H1 (cell line): ENCODE results near the gene RPTOR. TPM values are rescaled to one million over a fixed set of nuclear protein-coding genes. Genes with fewer than 3 reads are reported as not detected.

ENCODE experiments used
- CTCF ChIA-PET: fragments of 300-600 bp; sonication (Branson Sonifier 250); formaldehyde crosslinking; loops from one replicate; lab custom pipeline; 2021; ENCODE audit not compliant: partially characterized antibody; lab: Charles Lee
- POLR2A ChIA-PET: fragments of 300-600 bp; sonication (Branson Sonifier 250); formaldehyde crosslinking; loops from one replicate; lab custom pipeline; 2021; ENCODE audit warnings: inconsistent platforms; ENCODE audit not compliant: partially characterized antibody; lab: Charles Lee
- DNase-seq, 2 experiments: peaks; one replicate each; pipeline versions ENCODE4 v3.0.0 to v3.0.0-alpha.2; 2010 to 2022; ENCODE audit warnings: low spot score in 2 of 2, low read depth in 1 of 2, mixed read lengths in 1 of 2
- FAIRE-seq: peaks from 2 replicates; lab custom pipeline; 2011; peaks lifted over from hg19 to GRCh38; lab: Jason Lieb, UNC
- H2AFZ ChIP-seq: 2 replicates; pipeline ENCODE4 v1.8.1; 2012; ENCODE audit warnings: low read length, inconsistent platforms
- H2AK5ac ChIP-seq: 2 replicates; pipeline ENCODE4 v1.6.1; 2013; ENCODE audit warnings: low read depth, low read length
- H2BK120ac ChIP-seq: replicated peaks from 2 replicates; pipeline ENCODE3; 2013; ENCODE audit warnings: low read depth, low read length, inconsistent platforms
- H2BK12ac ChIP-seq: 2 replicates; pipeline ENCODE4 v1.6.1; 2013; ENCODE audit warnings: low read depth, low read length
- H2BK15ac ChIP-seq: 2 replicates; pipeline ENCODE4 v1.6.1; 2013; ENCODE audit warnings: low read length
- H2BK20ac ChIP-seq: 2 replicates; pipeline ENCODE4 v1.6.1; 2013; ENCODE audit warnings: low read length
- H2BK5ac ChIP-seq: 2 replicates; pipeline ENCODE4 v1.6.1; 2013; ENCODE audit warnings: low read depth, low read length
- H3K14ac ChIP-seq: 2 replicates; pipeline ENCODE4 v1.6.1; 2013; ENCODE audit warnings: inconsistent platforms; ENCODE audit not compliant: insufficient read length
- H3K18ac ChIP-seq: 2 replicates; pipeline ENCODE4 v1.6.1; 2013; ENCODE audit warnings: low read length; ENCODE audit errors: extremely low read depth
- H3K23ac ChIP-seq: 2 replicates; pipeline ENCODE4 v1.6.1; 2013; ENCODE audit warnings: inconsistent platforms; ENCODE audit not compliant: insufficient read length
- H3K23me2 ChIP-seq: 2 replicates; pipeline ENCODE4 v1.6.1; 2013; ENCODE audit warnings: low read depth, low read length
- H3K27ac ChIP-seq: 2 replicates; pipeline ENCODE4 v1.6.1; 2011; ENCODE audit warnings: low read depth, low read length, inconsistent platforms
- H3K27me3 ChIP-seq, 4 experiments: replicated peaks in 1 of 4; 1 replicate in 1 of 4; 2 replicates in 3 of 4; pipeline versions ENCODE4 v1.6.1 to v1.8.1; 2011 to 2013; ENCODE audit warnings: low read length in 3 of 4, mild to moderate bottlenecking in 3 of 4, inconsistent platforms in 2 of 4, mixed read lengths in 2 of 4, moderate library complexity in 1 of 4; ENCODE audit not compliant: control insufficient read depth in 3 of 4, insufficient read depth in 3 of 4; ENCODE audit errors: extremely low read depth in 1 of 4
- H3K36me3 ChIP-seq, 4 experiments: 2 replicates each; pipeline versions ENCODE4 v1.6.1 to v1.8.1; 2011 to 2013; ENCODE audit warnings: mild to moderate bottlenecking in 4 of 4, low read length in 3 of 4, moderate library complexity in 2 of 4, control low read depth in 1 of 4, inconsistent platforms in 1 of 4; ENCODE audit not compliant: insufficient read depth in 4 of 4, control insufficient read depth in 2 of 4
- H3K4ac ChIP-seq: replicated peaks from 2 replicates; pipeline ENCODE3; 2013; ENCODE audit warnings: low read length, low read depth, mixed read lengths, inconsistent platforms; ENCODE audit not compliant: insufficient read length
- H3K4me1 ChIP-seq, 4 experiments: replicated peaks in 1 of 4; 1 replicate in 1 of 4; 2 replicates in 3 of 4; pipeline versions ENCODE4 v1.6.1 to v1.8.1; 2011 to 2013; ENCODE audit warnings: low read length in 3 of 4, inconsistent platforms in 2 of 4, mixed read lengths in 1 of 4; ENCODE audit not compliant: insufficient read depth in 4 of 4, control insufficient read depth in 3 of 4
- H3K4me2 ChIP-seq, 2 experiments: 2 replicates each; pipeline versions ENCODE4 v1.6.1 to v1.8.1; 2011 to 2013; ENCODE audit warnings: low read depth in 2 of 2, low read length in 2 of 2, control low read depth in 1 of 2, inconsistent platforms in 1 of 2, mild to moderate bottlenecking in 1 of 2; ENCODE audit not compliant: insufficient read depth in 1 of 2
- H3K4me3 ChIP-seq, 4 experiments: fragments of 200-600, 300-600 bp in 1 of 4; sonication (generic), shearing (Covaris generic), sonication (Bioruptor Twin) in 1 of 4; 2 replicates each; pipeline versions ENCODE4 v1.5.1 to v1.8.1; 2011 to 2016; ENCODE audit warnings: low read length in 4 of 4, low read depth in 3 of 4, control low read depth in 2 of 4, inconsistent platforms in 2 of 4, mild to moderate bottlenecking in 2 of 4, mixed read lengths in 1 of 4, moderate library complexity in 1 of 4; ENCODE audit not compliant: insufficient read depth in 2 of 4; ENCODE audit errors: extremely low read depth in 1 of 4
- H3K56ac ChIP-seq: replicated peaks from 2 replicates; pipeline ENCODE3; 2013; ENCODE audit warnings: low read depth, mild to moderate bottlenecking, mixed read lengths, low read length, inconsistent platforms; ENCODE audit not compliant: insufficient read length
- H3K79me1 ChIP-seq: 2 replicates; pipeline ENCODE4 v1.6.1; 2013; ENCODE audit warnings: low read depth, low read length, control low read depth
- H3K79me2 ChIP-seq, 2 experiments: 2 replicates each; pipeline versions ENCODE4 v1.6.1 to v1.8.1; 2012 to 2013; ENCODE audit warnings: low read length in 2 of 2, mild to moderate bottlenecking in 2 of 2, inconsistent platforms in 1 of 2; ENCODE audit not compliant: insufficient read depth in 2 of 2, control insufficient read depth in 1 of 2
- H3K9ac ChIP-seq, 4 experiments: replicated peaks in 1 of 4; 1 replicate in 1 of 4; 2 replicates in 3 of 4; pipeline versions ENCODE4 v1.6.1 to v1.8.1; 2011 to 2013; ENCODE audit warnings: low read depth in 3 of 4, low read length in 3 of 4, control low read depth in 2 of 4, mild to moderate bottlenecking in 2 of 4, moderate library complexity in 2 of 4, inconsistent platforms in 1 of 4; ENCODE audit errors: extremely low read depth in 1 of 4
- H3K9me3 ChIP-seq, 2 experiments: 2 replicates each; pipeline versions ENCODE4 v1.6.1 to v1.8.1; 2012 to 2013; ENCODE audit warnings: mild to moderate bottlenecking in 2 of 2, moderate library complexity in 2 of 2, control low read depth in 1 of 2, inconsistent platforms in 1 of 2, low read depth in 1 of 2, low read length in 1 of 2, mixed read lengths in 1 of 2; ENCODE audit not compliant: insufficient read depth in 2 of 2
- H4K20me1 ChIP-seq, 2 experiments: replicated peaks in 1 of 2; 2 replicates each; pipeline versions ENCODE3 to v1.8.1; 2011 to 2013; ENCODE audit warnings: inconsistent platforms in 2 of 2, low read length in 2 of 2, mild to moderate bottlenecking in 1 of 2; ENCODE audit not compliant: insufficient read depth in 2 of 2, control insufficient read depth in 1 of 2
- H4K5ac ChIP-seq: 2 replicates; pipeline ENCODE4 v1.6.1; 2013; ENCODE audit warnings: low read length, low read depth, mixed read lengths, inconsistent platforms; ENCODE audit not compliant: insufficient read length
- H4K8ac ChIP-seq: 2 replicates; pipeline ENCODE4 v1.8.0; 2013; ENCODE audit warnings: mild to moderate bottlenecking, moderate library complexity, low read length, inconsistent platforms; ENCODE audit not compliant: insufficient read depth; ENCODE audit errors: extremely low read depth
- H4K91ac ChIP-seq: replicated peaks from 2 replicates; pipeline ENCODE3; 2013; ENCODE audit warnings: low read length, mixed read lengths, inconsistent platforms; ENCODE audit not compliant: insufficient read length
- EZH2 ChIP-seq: fragments of 200-600 bp; sonication (generic); IDR thresholded peaks from 2 replicates; pipeline ENCODE4 v1.7.1; 2012; ENCODE audit warnings: low read depth, mild to moderate bottlenecking, moderate library complexity, low read length, inconsistent platforms; ENCODE audit not compliant: severe bottlenecking
- WGBS, 2 experiments: shearing (Covaris generic) in 1 of 2; methylation state at CpG; one replicate each; pipeline versions ENCODE4 v1.1.6 to v1.1.7; 2013 to 2015; ENCODE audit warnings: low lambda C conversion rate in 2 of 2, mixed read lengths in 2 of 2, inconsistent platforms in 1 of 2, low coverage in 1 of 2, missing lambda C conversion rate in 1 of 2; ENCODE audit not compliant: insufficient replicate concordance in 2 of 2, insufficient coverage in 1 of 2, insufficient read length in 1 of 2; ENCODE audit errors: extremely low coverage in 1 of 2, missing lambda C conversion rate in 1 of 2; 5-methylcytosine and 5-hydroxymethylcytosine counted together
- polyA plus RNA-seq, 7 experiments: library from polyadenylated mRNA; depleted of rRNA in 3 of 7; stranded (reverse) in 5 of 7; unstranded in 2 of 7; fragments of >200 nt in 5 of 7; fragments of 200-250 nt in 2 of 7; gene quantifications; 1 replicate in 5 of 7; 2 replicates in 1 of 7; 4 replicates in 1 of 7; pipeline versions ENCODE4 v1.2.1 to v1.2.3, GENCODE V29; 2011 to 2013; ENCODE audit warnings: missing spikeins in 2 of 7, mixed read lengths in 2 of 7
- total RNA-seq: library from RNA; stranded (reverse); fragmentation: NEBNext Ultra II Directional; extraction: Animal tissue kit (Norgen Biotek cat#: 25700); gene quantifications from 2 replicates; pipeline ENCODE4 v1.2.1, GENCODE V29; 2021

RPTOR gene
- total and polyA plus RNA-seq, 2 of the 8 experiments (the other 6 are each of a cell fraction or from before 2014, with no cell fraction given) = 6.9 to 28.7 TPM

DNA sequence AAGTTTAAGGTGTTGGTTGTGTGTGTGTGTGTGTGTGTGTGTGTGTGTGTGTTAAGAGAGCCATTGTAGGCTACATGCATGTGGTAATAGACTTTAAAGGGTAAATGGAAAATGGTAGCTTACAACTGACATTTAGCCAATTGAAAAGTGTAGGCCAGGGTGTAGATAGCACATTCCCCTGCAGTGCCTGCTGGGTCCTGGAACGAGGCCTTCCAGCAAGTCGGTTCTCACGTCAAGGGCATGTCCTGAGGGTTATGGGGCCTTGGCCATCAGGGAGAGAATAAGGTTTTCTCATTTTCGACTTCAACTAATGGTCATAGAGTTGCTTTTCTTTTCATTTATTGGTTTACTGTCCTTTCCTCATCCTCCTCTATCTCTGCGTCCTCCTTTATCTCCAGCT lies 65.1 kb downstream of the RPTOR start:
- H3K4me2 ChIP-seq = no peak overlapping the region
- no peak overlapping the region for H2AFZ ChIP-seq
- H3K23ac ChIP-seq = no peak overlapping the region
- H3K9me3 ChIP-seq = no peaks in the 10 kb centered on the region
- no peak for FAIRE-seq
- DNase-seq = no peak
- peaks cover 1% of the 10 kb centered on the region; the same call in 1 of the 2 replicates for H3K23me2 ChIP-seq
- H3K36me3 ChIP-seq = no peaks in the 10 kb centered on the region
- no peak overlapping the region for H3K56ac ChIP-seq
- no peak overlapping the region for H3K4ac ChIP-seq
- no peak overlapping the region for H2BK5ac ChIP-seq
- no peak overlapping the region for H3K14ac ChIP-seq
- ChIA-PET POLR2A (interaction anchor here (2.0 kb wide), 1 partner anchor 40 kb away, joined by 6 read pairs; no protein-coding TSS in a partner anchor), CTCF (interaction anchor here (0.6 to 1.5 kb wide), 3 partner anchors 11 to 360 kb away, joined by 3 to 4 read pairs (median 3); no protein-coding TSS in a partner anchor)
- H4K20me1 ChIP-seq = peaks cover 9 to 18% of the 10 kb centered on the region in 2 experiments
- TF ChIP-seq EZH2 = no peak
- no peak overlapping the region for H2AK5ac ChIP-seq
- H2BK15ac ChIP-seq = no peak overlapping the region
- no peak overlapping the region for H2BK120ac ChIP-seq
- H3K18ac ChIP-seq = no peak overlapping the region
- no peak overlapping the region for H2BK20ac ChIP-seq
- H3K27ac ChIP-seq = no peak overlapping the region
- 91% methylated on average over 5 of the region's 5 CpGs; no CpG with 5 or more reads in 1 of the 2 experiments for WGBS, 2 experiments
- no peak overlapping the region for H4K91ac ChIP-seq
- no peak overlapping the region for H2BK12ac ChIP-seq
- no peak overlapping the region for H3K4me3 ChIP-seq
- no peaks in the 10 kb centered on the region for H3K27me3 ChIP-seq
- H3K79me1 ChIP-seq = peaks cover 28% of the 10 kb centered on the region
- no peak overlapping the region for H4K5ac ChIP-seq
- no peaks in the 10 kb centered on the region; a peak in 1 of 7 replicates for H3K4me1 ChIP-seq
- H4K8ac ChIP-seq = no peak overlapping the region
- no peak overlapping the region for H3K9ac ChIP-seq
- H3K79me2 ChIP-seq = peaks cover 0 to 63% of the 10 kb centered on the region in 2 experiments; a peak in 3 of 4 replicates
